SJCRH30 (cell line): ENCODE results near the gene VDR. TPM values are rescaled to one million over a fixed set of nuclear protein-coding genes. Genes with fewer than 3 reads are reported as not detected.
"Not testable (repeated sequence)": the region's sequence is repeated elsewhere in the genome, so short reads cannot be mapped to it uniquely, and the experiment has no call there.

Experiments
- DNase-seq, 2 experiments: peaks; one replicate each; pipeline ENCODE4 v3.0.0-alpha.2; 2015 to 2020
- H3K27ac ChIP-seq: fragments of 250-450 bp; sonication (Bioruptor Pico); 2 replicates; pipeline ENCODE4 v1.5.1; 2020; ENCODE audit warnings: mild to moderate bottlenecking, moderate library complexity
- H3K27me3 ChIP-seq: fragments of 250-450 bp; sonication (Bioruptor Pico); 2 replicates; pipeline ENCODE4 v1.5.1; 2020; ENCODE audit warnings: mild to moderate bottlenecking, moderate library complexity
- H3K36me3 ChIP-seq: fragments of 250-450 bp; sonication (Bioruptor Pico); 2 replicates; pipeline ENCODE4 v1.5.1; 2020; ENCODE audit warnings: mild to moderate bottlenecking, moderate library complexity
- H3K4me1 ChIP-seq: fragments of 250-450 bp; sonication (Bioruptor Pico); 2 replicates; pipeline ENCODE4 v1.5.1; 2020; ENCODE audit warnings: mild to moderate bottlenecking, moderate library complexity
- H3K4me3 ChIP-seq: fragments of 250-450 bp; sonication (Bioruptor Pico); 2 replicates; pipeline ENCODE4 v1.5.1; 2020; ENCODE audit warnings: mild to moderate bottlenecking, moderate library complexity
- H3K9me3 ChIP-seq: fragments of 250-450 bp; sonication (Bioruptor Pico); replicated peaks from 2 replicates; pipeline ENCODE4 v1.5.1; 2020; ENCODE audit warnings: mild to moderate bottlenecking, moderate library complexity
- total RNA-seq: library from RNA; depleted of rRNA; stranded (reverse); fragments of >200 nt; shearing (Covaris generic); gene quantifications from 2 replicates; pipeline ENCODE4 v1.2.3, GENCODE V29; 2014

The VDR gene
- total RNA-seq, 1 experiment from 2014 or later = 0.10 TPM

- H3K36me3 ChIP-seq = peaks cover 10% of the 10 kb centered on the region; the same call in 1 of the 2 replicates
- H3K4me1 ChIP-seq = peaks cover 31% of the 10 kb centered on the region
- H3K27me3 ChIP-seq = no peaks in the 10 kb centered on the region
- no peak overlapping the region for H3K4me3 ChIP-seq
- H3K27ac ChIP-seq = no peak overlapping the region
- H3K9me3 ChIP-seq = no peaks in the 10 kb centered on the region
- no peak for DNase-seq
Observed at GRCh38 chr12:47811072-47811396, 93.8 kb downstream of the VDR start.

GRCh38 chr12:47809518-47809917, 95.3 kb downstream of the VDR start:
- H3K27ac ChIP-seq, H3K4me3 ChIP-seq, H3K27me3 ChIP-seq, H3K9me3 ChIP-seq, DNase-seq: not testable (repeated sequence)
- Histone ChIP-seq H3K36me3 (peaks cover 14% of the 10 kb centered on the region), H3K4me1 (peaks cover 31% of the 10 kb centered on the region)

GRCh38 chr12:47808574-47809365, 96.0 kb downstream of the VDR start:
- H3K36me3 ChIP-seq = peaks cover 21% of the 10 kb centered on the region
- peak in 1 of 2 experiments; percentile 34 for DNase-seq
- no peak overlapping the region; the same call in 1 of the 2 replicates for H3K27ac ChIP-seq
- no peaks in the 10 kb centered on the region for H3K27me3 ChIP-seq
- no peak overlapping the region for H3K4me3 ChIP-seq
- H3K9me3 ChIP-seq = no peaks in the 10 kb centered on the region
- H3K4me1 ChIP-seq = peaks cover 26% of the 10 kb centered on the region

- Histone ChIP-seq H3K4me3 (no peak overlapping the region), H3K27ac (no peak overlapping the region; the same call in 1 of the 2 replicates), H3K27me3 (no peaks in the 10 kb centered on the region)
Observed at GRCh38 chr12:47808050-47808449, 96.7 kb downstream of the VDR start.

GRCh38 chr12:47807338-47807737, 97.5 kb downstream of the VDR start:
- H3K4me1 ChIP-seq = peaks cover 14% of the 10 kb centered on the region

More at GRCh38 chr12:47808050-47808449, 96.7 kb downstream of the VDR start:
- peaks cover 19% of the 10 kb centered on the region for H3K4me1 ChIP-seq
- peaks cover 23% of the 10 kb centered on the region for H3K36me3 ChIP-seq
- H3K9me3 ChIP-seq = no peaks in the 10 kb centered on the region
- peak; percentile 53 to 69 for DNase-seq

GRCh38 chr12:47805417-47805816, 99.4 kb downstream of the VDR start:
- Histone ChIP-seq H3K27ac (no peak overlapping the region), H3K36me3 (peaks cover 17% of the 10 kb centered on the region), H3K4me1 (peaks cover 14% of the 10 kb centered on the region), H3K9me3 (no peaks in the 10 kb centered on the region), H3K4me3 (no peak overlapping the region), H3K27me3 (no peaks in the 10 kb centered on the region)
- no peak for DNase-seq

More at GRCh38 chr12:47807338-47807737, 97.5 kb downstream of the VDR start:
- Histone ChIP-seq H3K27me3 (no peaks in the 10 kb centered on the region), H3K36me3 (peaks cover 23% of the 10 kb centered on the region), H3K9me3 (no peaks in the 10 kb centered on the region), H3K27ac (no peak overlapping the region), H3K4me3 (no peak overlapping the region)
- no peak for DNase-seq

- no peak overlapping the region for H3K4me3 ChIP-seq
- H3K27me3 ChIP-seq = no peaks in the 10 kb centered on the region
- no peaks in the 10 kb centered on the region for H3K9me3 ChIP-seq
- peaks cover 14% of the 10 kb centered on the region for H3K4me1 ChIP-seq
- DNase-seq = no peak
- H3K27ac ChIP-seq = no peak overlapping the region
- H3K36me3 ChIP-seq = peaks cover 17% of the 10 kb centered on the region
Observed at GRCh38 chr12:47804171-47804570, 100.6 kb downstream of the VDR start.

- peaks cover 8% of the 10 kb centered on the region for H3K4me1 ChIP-seq
- H3K27me3 ChIP-seq = no peaks in the 10 kb centered on the region
- H3K36me3 ChIP-seq = peaks cover 17% of the 10 kb centered on the region
- no peak overlapping the region for H3K4me3 ChIP-seq
- no peak for DNase-seq
- H3K27ac ChIP-seq = no peak overlapping the region
- H3K9me3 ChIP-seq = no peaks in the 10 kb centered on the region
Observed at GRCh38 chr12:47803191-47803875, 101.5 kb downstream of the VDR start.

GRCh38 chr12:47802312-47802711, 102.5 kb downstream of the VDR start:
- no peaks in the 10 kb centered on the region for H3K4me1 ChIP-seq
- peaks cover 17% of the 10 kb centered on the region for H3K36me3 ChIP-seq
- H3K27ac ChIP-seq = no peak overlapping the region
- no peaks in the 10 kb centered on the region for H3K9me3 ChIP-seq
- DNase-seq = no peak
- H3K4me3 ChIP-seq = no peak overlapping the region
- H3K27me3 ChIP-seq = no peaks in the 10 kb centered on the region

GRCh38 chr12:47801904-47802246, 102.9 kb downstream of the VDR start:
- Histone ChIP-seq H3K36me3 (peaks cover 19% of the 10 kb centered on the region), H3K4me1 (no peaks in the 10 kb centered on the region), H3K27me3 (no peaks in the 10 kb centered on the region), H3K9me3 (no peaks in the 10 kb centered on the region), H3K4me3 (no peak overlapping the region), H3K27ac (no peak overlapping the region)
- no peak for DNase-seq

GRCh38 chr12:47801170-47801903, 103.5 kb downstream of the VDR start:
- H3K27ac ChIP-seq = no peak overlapping the region
- H3K9me3 ChIP-seq = no peaks in the 10 kb centered on the region
- H3K27me3 ChIP-seq = no peaks in the 10 kb centered on the region
- no peaks in the 10 kb centered on the region for H3K4me1 ChIP-seq
- DNase-seq = no peak
- no peak overlapping the region for H3K4me3 ChIP-seq
- H3K36me3 ChIP-seq = peaks cover 20% of the 10 kb centered on the region

- no peaks in the 10 kb centered on the region for H3K27me3 ChIP-seq
- H3K4me1 ChIP-seq = no peaks in the 10 kb centered on the region
- no peaks in the 10 kb centered on the region for H3K9me3 ChIP-seq
- H3K4me3 ChIP-seq = no peak overlapping the region
- no peak for DNase-seq
- H3K36me3 ChIP-seq = peaks cover 23% of the 10 kb centered on the region
- H3K27ac ChIP-seq = no peak overlapping the region
Observed at GRCh38 chr12:47800582-47800981, 104.2 kb downstream of the VDR start.

- Histone ChIP-seq H3K4me1 (no peaks in the 10 kb centered on the region), H3K9me3 (no peaks in the 10 kb centered on the region), H3K27ac (no peak overlapping the region), H3K36me3 (peaks cover 28% of the 10 kb centered on the region), H3K4me3 (no peak overlapping the region), H3K27me3 (no peaks in the 10 kb centered on the region)
- DNase-seq = no peak
Observed at GRCh38 chr12:47799357-47799955, 105.3 kb downstream of the VDR start.

- Histone ChIP-seq H3K27ac (no peak overlapping the region), H3K4me3 (no peak overlapping the region), H3K36me3 (peaks cover 25% of the 10 kb centered on the region), H3K9me3 (no peaks in the 10 kb centered on the region), H3K27me3 (no peaks in the 10 kb centered on the region), H3K4me1 (no peaks in the 10 kb centered on the region)
- DNase-seq = no peak
Observed at GRCh38 chr12:47798382-47798948, 106.3 kb downstream of the VDR start.
